Left hindlimb (tissue), 1 donor: ENCODE results near the gene PRND.
"Not testable (repeated sequence)": the region's sequence is repeated elsewhere in the genome, so short reads cannot be mapped to it uniquely, and the experiment has no call there.

Experiments
- DNase-seq: peaks from one replicate; pipeline ENCODE4 v3.0.0-alpha.2; 2018

PRND gene

GRCh38 chr20:4721719-4722118 is at the start of gene PRND:
Gene PRND, plus strand, starts transcription at chr20:4721909. Its CDS starts 2,643 bp downstream, at chr20:4724552.
- no peak for DNase-seq

GRCh38 chr20:4672948-4673347 is 48.8 kb upstream of the PRND start:
- no peak for DNase-seq

- DNase-seq = no peak
Measured at GRCh38 chr20:4673371-4674001, 48.2 kb upstream of the PRND start.

- no peak for DNase-seq
Measured at GRCh38 chr20:4674672-4675071, 47.0 kb upstream of the PRND start.

- DNase-seq = no peak
Measured at GRCh38 chr20:4677846-4678245, 43.9 kb upstream of the PRND start.

GRCh38 chr20:4681401-4681800 is 40.3 kb upstream of the PRND start:
- DNase-seq = no peak

GRCh38 chr20:4681991-4682401 is 39.7 kb upstream of the PRND start:
- DNase-seq = no peak

- DNase-seq = no peak
Measured at GRCh38 chr20:4682682-4683081, 39.0 kb upstream of the PRND start.

GRCh38 chr20:4683261-4683660 is 38.4 kb upstream of the PRND start:
- DNase-seq = no peak

GRCh38 chr20:4684837-4685413 is 36.8 kb upstream of the PRND start:
- no peak for DNase-seq

GRCh38 chr20:4685923-4686221 is 35.8 kb upstream of the PRND start:
- no peak for DNase-seq

GRCh38 chr20:4688305-4688704 is 33.4 kb upstream of the PRND start:
- DNase-seq = no peak

- no peak for DNase-seq
Measured at GRCh38 chr20:4689220-4689619, 32.5 kb upstream of the PRND start.

GRCh38 chr20:4691753-4692152 is 30.0 kb upstream of the PRND start:
- DNase-seq = no peak

GRCh38 chr20:4694076-4694475 is 27.6 kb upstream of the PRND start:
- no peak for DNase-seq

GRCh38 chr20:4697189-4697830 is 24.4 kb upstream of the PRND start:
- no peak for DNase-seq

GRCh38 chr20:4697831-4698221 is 23.9 kb upstream of the PRND start:
- no peak for DNase-seq

- DNase-seq = no peak
Measured at GRCh38 chr20:4699216-4699615, 22.5 kb upstream of the PRND start.

- DNase-seq = no peak
Measured at GRCh38 chr20:4699957-4700356, 21.8 kb upstream of the PRND start.

- DNase-seq = no peak
Measured at GRCh38 chr20:4702562-4703280, 19.0 kb upstream of the PRND start.

- DNase-seq = no peak
Measured at GRCh38 chr20:4703281-4703676, 18.4 kb upstream of the PRND start.

GRCh38 chr20:4706941-4707340 is 14.8 kb upstream of the PRND start:
- not testable (repeated sequence) for DNase-seq

GRCh38 chr20:4708036-4708435 is 13.7 kb upstream of the PRND start:
- no peak for DNase-seq

- DNase-seq = no peak
Measured at GRCh38 chr20:4708856-4709255, 12.9 kb upstream of the PRND start.
